ENCODE measurements around the gene TRPM3.

DNA sequence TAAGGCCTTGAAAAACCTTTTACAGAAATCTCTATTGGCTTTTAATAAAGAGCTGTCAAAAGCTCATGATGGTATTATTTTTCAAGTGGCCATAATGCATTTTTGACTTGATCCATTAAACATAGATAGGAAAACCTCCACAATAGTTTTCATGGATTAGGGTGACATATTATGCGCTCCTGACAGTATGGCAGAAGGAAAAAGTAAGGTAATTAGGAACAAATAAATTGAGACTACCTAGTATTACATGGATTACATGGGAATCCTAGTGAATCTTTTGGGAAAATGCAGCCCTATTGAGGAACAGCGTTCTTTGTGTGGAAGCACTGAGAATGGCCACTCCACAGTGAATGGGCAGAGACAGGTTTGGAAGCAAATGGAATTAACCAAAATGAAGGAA lies 171.2 kb downstream of the TRPM3 start:
- TF ChIP-seq, protein P1, sequence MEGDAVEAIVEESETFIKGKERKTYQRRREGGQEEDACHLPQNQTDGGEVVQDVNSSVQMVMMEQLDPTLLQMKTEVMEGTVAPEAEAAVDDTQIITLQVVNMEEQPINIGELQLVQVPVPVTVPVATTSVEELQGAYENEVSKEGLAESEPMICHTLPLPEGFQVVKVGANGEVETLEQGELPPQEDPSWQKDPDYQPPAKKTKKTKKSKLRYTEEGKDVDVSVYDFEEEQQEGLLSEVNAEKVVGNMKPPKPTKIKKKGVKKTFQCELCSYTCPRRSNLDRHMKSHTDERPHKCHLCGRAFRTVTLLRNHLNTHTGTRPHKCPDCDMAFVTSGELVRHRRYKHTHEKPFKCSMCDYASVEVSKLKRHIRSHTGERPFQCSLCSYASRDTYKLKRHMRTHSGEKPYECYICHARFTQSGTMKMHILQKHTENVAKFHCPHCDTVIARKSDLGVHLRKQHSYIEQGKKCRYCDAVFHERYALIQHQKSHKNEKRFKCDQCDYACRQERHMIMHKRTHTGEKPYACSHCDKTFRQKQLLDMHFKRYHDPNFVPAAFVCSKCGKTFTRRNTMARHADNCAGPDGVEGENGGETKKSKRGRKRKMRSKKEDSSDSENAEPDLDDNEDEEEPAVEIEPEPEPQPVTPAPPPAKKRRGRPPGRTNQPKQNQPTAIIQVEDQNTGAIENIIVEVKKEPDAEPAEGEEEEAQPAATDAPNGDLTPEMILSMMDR (IDR thresholded peaks at IDR 0.05) = no peak
- TF ChIP-seq, protein P2, sequence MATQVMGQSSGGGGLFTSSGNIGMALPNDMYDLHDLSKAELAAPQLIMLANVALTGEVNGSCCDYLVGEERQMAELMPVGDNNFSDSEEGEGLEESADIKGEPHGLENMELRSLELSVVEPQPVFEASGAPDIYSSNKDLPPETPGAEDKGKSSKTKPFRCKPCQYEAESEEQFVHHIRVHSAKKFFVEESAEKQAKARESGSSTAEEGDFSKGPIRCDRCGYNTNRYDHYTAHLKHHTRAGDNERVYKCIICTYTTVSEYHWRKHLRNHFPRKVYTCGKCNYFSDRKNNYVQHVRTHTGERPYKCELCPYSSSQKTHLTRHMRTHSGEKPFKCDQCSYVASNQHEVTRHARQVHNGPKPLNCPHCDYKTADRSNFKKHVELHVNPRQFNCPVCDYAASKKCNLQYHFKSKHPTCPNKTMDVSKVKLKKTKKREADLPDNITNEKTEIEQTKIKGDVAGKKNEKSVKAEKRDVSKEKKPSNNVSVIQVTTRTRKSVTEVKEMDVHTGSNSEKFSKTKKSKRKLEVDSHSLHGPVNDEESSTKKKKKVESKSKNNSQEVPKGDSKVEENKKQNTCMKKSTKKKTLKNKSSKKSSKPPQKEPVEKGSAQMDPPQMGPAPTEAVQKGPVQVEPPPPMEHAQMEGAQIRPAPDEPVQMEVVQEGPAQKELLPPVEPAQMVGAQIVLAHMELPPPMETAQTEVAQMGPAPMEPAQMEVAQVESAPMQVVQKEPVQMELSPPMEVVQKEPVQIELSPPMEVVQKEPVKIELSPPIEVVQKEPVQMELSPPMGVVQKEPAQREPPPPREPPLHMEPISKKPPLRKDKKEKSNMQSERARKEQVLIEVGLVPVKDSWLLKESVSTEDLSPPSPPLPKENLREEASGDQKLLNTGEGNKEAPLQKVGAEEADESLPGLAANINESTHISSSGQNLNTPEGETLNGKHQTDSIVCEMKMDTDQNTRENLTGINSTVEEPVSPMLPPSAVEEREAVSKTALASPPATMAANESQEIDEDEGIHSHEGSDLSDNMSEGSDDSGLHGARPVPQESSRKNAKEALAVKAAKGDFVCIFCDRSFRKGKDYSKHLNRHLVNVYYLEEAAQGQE (IDR thresholded peaks at IDR 0.05; ENCODE audit: insufficient read depth in 1 of 2, low read depth in 2 of 2, low read length in 1 of 2) = no peak
- TF ChIP-seq POLR2AphosphoS5 (IDR thresholded peaks at IDR 0.05; ENCODE audit: low read depth, low read length) (no peak), SIN3A (IDR thresholded peaks at IDR 0.05; ENCODE audit: borderline replicate concordance, insufficient read depth, low read depth, low read length) (no peak), TCF7L2 (IDR thresholded peaks at IDR 0.05; ENCODE audit: low read depth, low read length) (no peak)

Measured in Panc1 (cell line).